Endothelial cell of umbilical vein (primary cell): ENCODE measurements around the gene PARP3. TPM values are rescaled to one million over a fixed set of nuclear protein-coding genes. Genes with fewer than 3 reads are reported as not detected.

ENCODE experiments used
- BruUV-seq: library from RNA; stranded (reverse); fragments of 400-500 nt; replicated peaks from 2 replicates; lab custom pipeline; 2021; lab: Mats Ljungman, UMichigan
- CTCF ChIA-PET: fragments of 300-600, 350-600 bp; sonication (Branson Sonifier 250); formaldehyde crosslinking; loops from one replicate; lab custom pipeline; 2021; ENCODE audit warnings: antibody characterized with exemption, inconsistent platforms; lab: Charles Lee
- POLR2A ChIA-PET: fragments of 300-600, 350-600 bp; sonication (Branson Sonifier 250); formaldehyde crosslinking; loops from one replicate; lab custom pipeline; 2021; ENCODE audit warnings: antibody characterized with exemption, inconsistent platforms; lab: Charles Lee
- DNase-seq: peaks from one replicate; pipeline ENCODE4 v3.0.0-alpha.2; 2011; ENCODE audit warnings: low read depth, low spot score
- FAIRE-seq: peaks from 2 replicates; lab custom pipeline; 2011; peaks lifted over from hg19 to GRCh38; lab: Jason Lieb, UNC
- H2AFZ ChIP-seq: 2 replicates; pipeline ENCODE4 v1.6.0; 2012; ENCODE audit warnings: low read depth, low read length, control low read depth, inconsistent platforms
- H3K27ac ChIP-seq: 2 replicates; pipeline ENCODE4 v1.5.1; 2011; ENCODE audit warnings: low read depth, mild to moderate bottlenecking, control low read depth, low read length, moderate library complexity; ENCODE audit not compliant: insufficient read depth
- H3K27me3 ChIP-seq, 2 experiments: 2 replicates each; pipeline versions ENCODE4 v1.6.0 to v1.6.1; 2011; ENCODE audit warnings: low read length in 2 of 2, mixed read lengths in 1 of 2; ENCODE audit not compliant: control insufficient read depth in 2 of 2, insufficient read depth in 2 of 2
- H3K36me3 ChIP-seq, 2 experiments: 2 replicates in 1 of 2; 3 replicates in 1 of 2; pipeline ENCODE4 v1.5.1; 2011; ENCODE audit warnings: low read length in 2 of 2, mild to moderate bottlenecking in 1 of 2, moderate library complexity in 1 of 2; ENCODE audit not compliant: control insufficient read depth in 2 of 2, insufficient read depth in 2 of 2; ENCODE audit errors: extremely low read depth in 1 of 2
- H3K4me1 ChIP-seq: 3 replicates; pipeline ENCODE4 v1.5.1; 2011; ENCODE audit warnings: mild to moderate bottlenecking, low read length; ENCODE audit not compliant: control insufficient read depth, insufficient read depth; ENCODE audit errors: extremely low read depth
- H3K4me2 ChIP-seq: 2 replicates; pipeline ENCODE4 v1.6.1; 2011; ENCODE audit warnings: low read length, control low read depth, mixed read lengths; ENCODE audit not compliant: insufficient read depth
- H3K4me3 ChIP-seq, 3 experiments: fragments of 200-600 bp in 1 of 3; sonication (generic), shearing (Covaris generic) in 1 of 3; replicated peaks in 1 of 3; 2 replicates each; pipeline ENCODE4 v1.5.1; 2011 to 2016; ENCODE audit warnings: control low read depth in 3 of 3, low read length in 3 of 3, mild to moderate bottlenecking in 2 of 3, inconsistent platforms in 1 of 3, low read depth in 1 of 3, moderate library complexity in 1 of 3; ENCODE audit not compliant: insufficient read depth in 1 of 3
- H3K79me2 ChIP-seq: 2 replicates; pipeline ENCODE4 v1.6.0; 2012; ENCODE audit warnings: low read length, inconsistent platforms; ENCODE audit not compliant: control insufficient read depth, insufficient read depth
- H3K9ac ChIP-seq: replicated peaks from 2 replicates; pipeline ENCODE3; 2011; ENCODE audit warnings: low read length, control low read depth; ENCODE audit not compliant: insufficient read depth; ENCODE audit errors: extremely low read depth
- H3K9me1 ChIP-seq: replicated peaks from 3 replicates; pipeline ENCODE4 v1.6.0; 2011; ENCODE audit warnings: mild to moderate bottlenecking, low read length; ENCODE audit not compliant: control insufficient read depth, insufficient read depth; ENCODE audit errors: extremely low read depth
- H3K9me3 ChIP-seq: replicated peaks from 2 replicates; pipeline ENCODE4 v1.5.1; 2012; ENCODE audit warnings: low read length, inconsistent platforms; ENCODE audit not compliant: control insufficient read depth, insufficient read depth
- H4K20me1 ChIP-seq: replicated peaks from 2 replicates; pipeline ENCODE3; 2011; ENCODE audit warnings: mild to moderate bottlenecking, low read length; ENCODE audit not compliant: control insufficient read depth, insufficient read depth; ENCODE audit errors: extremely low read depth
- EZH2 ChIP-seq: IDR thresholded peaks from 2 replicates; pipeline ENCODE4 v1.6.1; 2012; ENCODE audit warnings: borderline replicate concordance, low read depth, mild to moderate bottlenecking, moderate library complexity, low read length, inconsistent platforms; ENCODE audit not compliant: severe bottlenecking
- POLR2A ChIP-seq: IDR thresholded peaks from 2 replicates; pipeline ENCODE4 v1.6.1; 2012; ENCODE audit warnings: low read depth, mild to moderate bottlenecking, control low read depth, low read length
- POLR2AphosphoS5 ChIP-seq: IDR thresholded peaks from 2 replicates; pipeline ENCODE4 v1.6.1; 2012; ENCODE audit warnings: low read depth, mild to moderate bottlenecking, control low read depth, low read length, moderate library complexity; ENCODE audit not compliant: insufficient read depth
- dilution Hi-C: fragments of 300-500 bp; cut with MboI; formaldehyde crosslinking; loops from one replicate; pipeline ENCODE4 v1.15.0; 2019; ENCODE audit warnings: low sequenced_read_pairs; ENCODE audit not compliant: extremely low pct_ligation_motif_present
- intact Hi-C: fragments of 100-400 bp; cut with micrococcal nuclease; formaldehyde crosslinking; loops from one replicate; pipeline ENCODE4 v1.10.0; 2022
- polyA plus RNA-seq, 4 experiments: library from polyadenylated mRNA; depleted of rRNA in 3 of 4; stranded (reverse) in 3 of 4; unstranded in 1 of 4; fragments of >200 nt; gene quantifications; 2 replicates each; pipeline versions ENCODE4 v1.2.1 to v1.2.3, GENCODE V29; 2011 to 2012; ENCODE audit warnings: missing spikeins in 1 of 4
- total RNA-seq: library from RNA; stranded (reverse); gene quantifications from 2 replicates; pipeline ENCODE4 v1.2.3, GENCODE V29; 2021
- TF ChIP-seq, protein P1 (sequence below), 2 donors: IDR thresholded peaks; 1 replicate in 1 of 2; 2 replicates in 1 of 2; pipeline ENCODE4 v1.5.1; 2011; ENCODE audit warnings: low read length in 2 of 2, mild to moderate bottlenecking in 2 of 2, moderate library complexity in 2 of 2, control low read depth in 1 of 2, inconsistent platforms in 1 of 2, low read depth in 1 of 2; ENCODE audit not compliant: insufficient read depth in 1 of 2; ENCODE audit errors: extremely low read depth in 1 of 2

PARP3 gene
- total and polyA plus RNA-seq, 2 donors (not counting 3 experiments of a cell fraction or from before 2014, with no cell fraction given), result 10.0 to 13.8 TPM

DNA sequence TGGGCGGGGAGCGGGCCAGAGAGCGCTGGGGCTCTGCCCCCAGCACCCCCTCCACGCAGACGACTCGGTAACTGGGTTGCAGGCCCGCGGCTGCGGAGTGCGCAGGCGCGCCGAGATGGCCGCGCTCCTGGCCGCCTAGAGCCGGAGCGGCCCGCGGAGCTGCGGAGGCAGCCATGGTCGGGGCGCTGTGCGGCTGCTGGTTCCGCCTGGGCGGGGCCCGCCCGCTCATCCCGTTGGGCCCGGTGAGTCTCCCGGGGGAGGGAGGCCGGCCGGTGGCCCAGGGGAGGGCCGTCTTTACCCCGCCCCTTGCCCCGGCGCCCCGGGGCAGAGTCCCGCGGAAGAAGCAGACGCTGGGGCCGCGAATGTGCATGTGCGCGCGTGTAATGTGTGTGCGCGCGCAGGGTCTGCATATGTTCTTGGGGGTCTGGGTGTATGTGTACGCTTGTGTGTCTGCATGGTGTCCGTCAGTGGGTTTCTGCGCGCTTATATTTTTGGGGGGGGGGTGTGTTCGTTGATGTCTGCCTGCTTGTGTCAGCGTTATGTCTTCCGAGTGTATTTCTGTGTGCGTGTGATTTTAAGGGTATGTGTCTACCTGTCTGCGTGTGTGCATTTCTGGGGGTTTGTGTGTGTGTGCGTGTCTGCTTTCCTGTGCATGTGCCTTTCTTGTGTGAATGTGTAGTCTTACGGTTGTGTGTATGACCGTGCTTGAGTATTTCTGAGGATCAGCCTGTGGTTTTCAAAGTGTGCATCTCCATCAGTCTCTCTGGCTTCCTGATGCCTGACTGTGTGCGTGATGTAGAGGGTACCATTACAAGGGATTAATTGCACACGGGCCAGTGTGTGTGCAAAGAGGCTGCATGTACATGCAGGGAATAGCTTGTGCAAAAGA is 33.0 kb downstream of the PARP3 start, which contains the start of gene ABHD14A:
Gene ABHD14A (plus strand): TSS at position 102 of the 889 bp plus-strand sequence. CDS start 72 bp downstream, at position 174.
- Histone ChIP-seq H3K27ac (peak within 1 kb of the TSS; percentile 55), H3K9me1 (no peaks in the 10 kb centered on the region), H3K27me3 (no peaks in the 10 kb centered on the region), H2AFZ (peak within 1 kb of the TSS; percentile 79), H3K9ac (peak within 1 kb of the TSS; percentile 56), H3K4me1 (peaks cover 22% of the 10 kb centered on the region), H3K36me3 (no peaks in the 10 kb centered on the region), H3K79me2 (no peaks in the 10 kb centered on the region), H3K4me3 (peak within 1 kb of the TSS; percentile 12 to 68 (median 63)), H3K4me2 (peak within 1 kb of the TSS; percentile 67), H4K20me1 (no peaks in the 10 kb centered on the region), H3K9me3 (no peaks in the 10 kb centered on the region)
- ChIA-PET CTCF (interaction anchor here (0.7 to 3.3 kb wide), 8 partner anchors 7 to 78 kb away, joined by 3 to 46 read pairs (median 3); partner anchors contain the start of genes ACY1, PARP3, RPL29 and RRP9), POLR2A (no interaction called here)
- intact Hi-C loops, result loop anchor here (1.0 kb wide), 3 partner anchors 8 to 33 kb away; partner anchors contain the start of genes ACY1 and PARP3
- no TSS peak for BruUV-seq
- FAIRE-seq (peak; percentile 49), DNase-seq (peak; percentile 63)
- TF ChIP-seq POLR2A (peak; percentile 87), EZH2 (no peak), POLR2AphosphoS5 (peak; percentile 88)
- TF ChIP-seq, protein P1, sequence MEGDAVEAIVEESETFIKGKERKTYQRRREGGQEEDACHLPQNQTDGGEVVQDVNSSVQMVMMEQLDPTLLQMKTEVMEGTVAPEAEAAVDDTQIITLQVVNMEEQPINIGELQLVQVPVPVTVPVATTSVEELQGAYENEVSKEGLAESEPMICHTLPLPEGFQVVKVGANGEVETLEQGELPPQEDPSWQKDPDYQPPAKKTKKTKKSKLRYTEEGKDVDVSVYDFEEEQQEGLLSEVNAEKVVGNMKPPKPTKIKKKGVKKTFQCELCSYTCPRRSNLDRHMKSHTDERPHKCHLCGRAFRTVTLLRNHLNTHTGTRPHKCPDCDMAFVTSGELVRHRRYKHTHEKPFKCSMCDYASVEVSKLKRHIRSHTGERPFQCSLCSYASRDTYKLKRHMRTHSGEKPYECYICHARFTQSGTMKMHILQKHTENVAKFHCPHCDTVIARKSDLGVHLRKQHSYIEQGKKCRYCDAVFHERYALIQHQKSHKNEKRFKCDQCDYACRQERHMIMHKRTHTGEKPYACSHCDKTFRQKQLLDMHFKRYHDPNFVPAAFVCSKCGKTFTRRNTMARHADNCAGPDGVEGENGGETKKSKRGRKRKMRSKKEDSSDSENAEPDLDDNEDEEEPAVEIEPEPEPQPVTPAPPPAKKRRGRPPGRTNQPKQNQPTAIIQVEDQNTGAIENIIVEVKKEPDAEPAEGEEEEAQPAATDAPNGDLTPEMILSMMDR (IDR thresholded peaks at IDR 0.05; ENCODE audit: extremely low read depth in 1 of 2, insufficient read depth in 1 of 2, low read depth in 1 of 2, low read length in 2 of 2), result no peak
- dilution Hi-C loops, result no loop called here
